Epithelial cell of esophagus (primary cell): ENCODE measurements around the gene MED14.

Experiments
- DNase-seq: peaks from one replicate; pipeline ENCODE4 v3.0.0; 2010; ENCODE audit warnings: low read depth
- H3K4me3 ChIP-seq: 2 replicates; pipeline ENCODE4 v1.5.1; 2011; ENCODE audit warnings: mild to moderate bottlenecking, low read length, control low read depth
- CTCF ChIP-seq: IDR thresholded peaks from 2 replicates; pipeline ENCODE4 v1.5.1; 2011; ENCODE audit warnings: low read depth, mild to moderate bottlenecking, low read length, control low read depth, inconsistent platforms; ENCODE audit not compliant: insufficient read depth; ENCODE audit errors: missing control alignments

The MED14 gene

DNA sequence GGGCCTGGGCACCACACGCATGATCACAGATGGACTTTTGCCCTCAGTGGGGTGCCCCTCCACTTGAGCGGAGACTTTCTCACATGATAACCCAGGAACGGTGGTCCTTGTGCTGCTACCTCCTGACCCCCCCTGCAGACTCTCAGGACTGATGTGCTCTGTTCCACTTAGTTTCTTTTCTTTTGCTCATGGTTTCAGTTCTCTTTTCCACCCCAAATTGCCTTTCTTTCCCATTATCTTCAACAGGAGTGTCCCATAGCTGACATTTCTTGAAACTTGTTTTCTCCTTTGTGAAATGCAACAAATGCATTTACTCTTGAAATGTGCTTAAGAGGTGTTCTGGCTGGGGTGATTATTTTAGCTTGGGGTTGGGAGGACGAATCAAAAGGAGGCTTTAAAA lies 103.1 kb downstream of the MED14 start:
- DNase-seq: no peak
- no peak overlapping the region for H3K4me3 ChIP-seq
- TF ChIP-seq CTCF: no peak

- TF ChIP-seq CTCF: no peak
- DNase-seq: no peak
- no peak overlapping the region for H3K4me3 ChIP-seq
Observed at GRCh38 chrX:40628506-40628905, 106.8 kb downstream of the MED14 start.

DNA sequence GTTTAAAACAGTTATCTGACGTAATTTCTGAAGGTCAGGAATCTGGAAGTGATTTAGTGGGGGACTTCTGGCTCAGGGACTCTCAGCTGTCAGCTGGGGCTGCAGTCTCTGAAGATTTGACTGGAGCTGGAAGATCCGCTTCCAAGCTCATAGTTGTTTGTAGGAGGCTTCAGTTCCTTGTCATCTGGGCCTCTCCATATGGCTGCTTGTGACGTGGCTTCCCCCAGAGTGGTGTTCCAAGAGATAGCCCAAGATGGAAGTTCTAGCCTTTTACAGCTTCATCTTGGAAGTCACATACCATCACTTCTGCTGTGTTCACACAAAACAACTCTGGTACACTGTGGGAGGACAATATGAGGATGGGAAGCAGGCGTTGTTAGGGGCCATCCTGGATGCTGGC lies 110.0 kb downstream of the MED14 start:
- TF ChIP-seq CTCF: no peak

GRCh38 chrX:40623665-40624064 lies 111.7 kb downstream of the MED14 start:
- no peak overlapping the region for H3K4me3 ChIP-seq
- no peak for DNase-seq
- no peak for TF ChIP-seq CTCF

More for the DNA sequence above, 110.0 kb downstream of the MED14 start:
- no peak for DNase-seq
- no peak overlapping the region for H3K4me3 ChIP-seq

GRCh38 chrX:40623139-40623536 lies 112.2 kb downstream of the MED14 start, which contains the start of gene MPC1L:
Gene MPC1L (plus strand): TSS chrX:40623428. CDS start chrX:40623566, 138 bp downstream.
- no peak for TF ChIP-seq CTCF
- DNase-seq: no peak

DNA sequence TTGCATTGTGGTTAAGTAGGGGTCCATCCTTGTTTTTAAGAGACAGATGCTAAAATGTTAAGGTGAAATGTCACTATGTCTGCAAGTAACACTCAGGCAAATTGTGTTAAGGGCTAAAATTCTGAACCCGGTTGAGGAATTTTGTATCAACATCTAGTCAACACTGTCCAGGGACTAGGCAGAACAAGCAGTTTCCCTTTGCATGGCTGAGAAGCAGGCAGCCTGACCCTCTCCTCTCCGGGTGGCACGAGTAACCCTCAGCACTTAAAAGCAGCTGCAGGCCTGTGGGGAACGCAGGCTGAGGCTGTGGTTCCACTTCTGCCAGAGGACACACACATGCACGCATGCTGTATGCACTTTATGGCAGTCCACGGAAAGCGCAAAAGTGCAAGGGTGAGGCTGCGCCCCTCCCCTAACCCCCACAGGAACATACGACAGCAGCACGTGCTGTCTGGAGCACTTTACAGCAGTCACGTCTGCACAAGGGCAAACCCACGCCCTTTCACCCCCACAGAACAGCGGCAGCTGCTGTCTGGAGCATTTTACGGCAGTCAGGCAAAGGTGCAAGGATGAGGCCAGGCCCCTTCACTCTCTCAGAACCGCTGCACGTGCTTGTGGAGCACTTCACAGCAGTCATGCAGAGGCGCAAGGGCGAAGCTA lies 112.7 kb downstream of the MED14 start:
- no peak overlapping the region for H3K4me3 ChIP-seq
- no peak for TF ChIP-seq CTCF
- DNase-seq: no peak

More at GRCh38 chrX:40623139-40623536, 112.2 kb downstream of the MED14 start, which contains the start of gene MPC1L:
- no peak within 1 kb of the TSS for H3K4me3 ChIP-seq

GRCh38 chrX:40617566-40617965 lies 117.8 kb downstream of the MED14 start:
- no peak for DNase-seq
- TF ChIP-seq CTCF: no peak
- H3K4me3 ChIP-seq: no peak overlapping the region
